HG03460 (cell line): ENCODE measurements around the gene NOP58.
A peak's percentile ranks its signal among the peaks of the same experiment; 100 is the strongest.
"Not testable (repeated sequence)": the region's sequence is repeated elsewhere in the genome, so short reads cannot be mapped to it uniquely, and the experiment has no call there.

Source experiments
- ATAC-seq: cut with Tn5 transposase; IDR thresholded peaks from one replicate; pipeline ENCODE4 v1.9.1; 2021; ENCODE audit not compliant: unreplicated experiment

Gene NOP58

GRCh38 chr2:202299712-202300111, 34.1 kb downstream of the NOP58 start:
- peak; percentile 83 for ATAC-seq

DNA sequence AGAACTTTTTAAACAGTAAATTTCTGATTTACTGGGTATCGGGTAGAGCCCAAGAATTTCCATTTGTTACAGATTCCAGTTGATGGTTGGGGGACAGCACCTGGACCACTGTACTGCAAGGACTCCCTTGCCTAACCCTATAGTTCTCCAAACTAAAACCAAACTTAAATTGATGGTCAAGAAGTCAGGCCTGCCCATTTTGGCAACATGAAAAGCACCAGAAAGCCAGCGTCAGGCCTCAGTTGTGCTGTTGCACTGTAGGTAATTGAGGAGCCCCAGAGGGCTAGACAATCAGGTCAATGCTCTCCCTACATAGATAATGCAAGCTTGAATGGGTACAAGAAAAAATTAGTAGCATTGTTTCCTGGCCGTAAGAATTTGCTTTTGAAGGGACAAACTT, 40.5 kb downstream of the NOP58 start:
- no peak for ATAC-seq

DNA sequence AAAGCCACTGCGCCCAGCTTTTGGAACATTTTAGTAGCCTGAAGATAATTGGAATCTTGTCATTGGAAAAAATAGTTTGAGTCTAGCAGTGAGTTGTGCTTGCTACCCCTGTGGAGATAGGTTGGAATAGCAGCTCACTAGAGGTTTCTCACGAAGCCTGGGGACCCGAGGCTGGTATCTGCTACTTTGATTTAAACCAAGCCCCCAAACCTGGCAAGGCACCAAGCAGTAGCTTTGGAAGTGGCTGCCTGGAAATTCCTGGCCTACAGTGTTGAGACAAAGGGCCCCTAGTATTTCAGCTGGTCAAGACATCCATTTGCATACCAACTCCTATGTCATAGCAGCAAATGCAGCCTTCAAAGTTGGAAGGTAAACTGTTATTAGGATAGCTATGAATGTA, 42.1 kb downstream of the NOP58 start:
- ATAC-seq: no peak

GRCh38 chr2:202311823-202312388, 46.3 kb downstream of the NOP58 start:
- ATAC-seq: no peak

DNA sequence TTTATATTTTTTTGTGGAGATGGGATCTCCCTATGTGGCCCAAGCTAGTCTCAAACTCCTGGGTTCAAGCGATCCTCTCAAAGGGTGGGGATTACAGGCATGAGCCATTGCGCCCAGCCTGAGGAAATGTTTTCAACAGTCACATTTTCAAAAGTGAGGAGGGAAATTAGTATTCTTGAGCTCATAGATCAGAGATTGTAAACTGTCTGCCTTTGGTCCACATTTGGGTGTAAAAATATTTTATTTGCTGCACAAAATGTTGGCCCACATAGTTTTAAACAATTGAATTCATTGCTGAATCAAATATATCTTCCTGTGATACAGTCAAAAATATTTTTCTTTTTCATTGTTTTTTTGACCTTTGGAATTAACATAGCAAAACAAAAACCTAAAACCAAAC, 48.6 kb downstream of the NOP58 start:
- no peak for ATAC-seq

DNA sequence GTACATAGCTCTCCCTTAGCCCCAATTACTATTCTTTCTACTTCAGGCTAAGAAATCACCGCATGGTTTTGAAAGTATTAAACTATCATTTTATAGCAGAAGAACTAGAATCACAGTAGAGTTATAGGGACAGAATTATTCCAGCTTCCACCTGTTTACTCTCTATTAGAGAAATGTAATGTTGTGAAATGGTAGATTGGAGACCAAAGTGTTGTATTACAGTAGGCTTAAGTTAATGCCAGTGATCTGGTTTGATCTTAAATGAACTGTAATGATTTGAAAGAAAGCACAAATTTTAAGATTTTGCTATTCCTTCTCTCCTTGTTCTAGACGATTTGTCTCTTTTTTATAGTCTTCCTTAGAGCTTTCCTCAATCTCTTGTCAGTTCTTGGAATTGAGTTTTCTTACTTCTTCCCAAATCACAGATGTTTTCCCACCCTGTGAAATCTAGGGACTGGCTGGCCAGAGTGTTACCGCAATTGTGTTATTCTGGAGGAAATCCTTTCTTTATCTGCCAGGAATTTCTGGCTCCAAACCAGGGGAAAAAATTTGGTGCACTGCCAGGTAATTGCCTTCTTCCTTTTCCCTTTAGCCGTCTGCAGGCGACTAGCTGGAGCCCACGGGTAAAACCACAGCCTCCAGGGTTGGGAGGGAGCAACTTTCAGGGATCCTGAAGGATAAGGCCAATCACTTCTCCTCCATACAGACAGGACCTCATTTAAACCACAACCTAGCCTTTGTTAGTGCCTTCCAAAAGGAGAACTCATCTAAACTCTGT, 51.7 kb downstream of the NOP58 start:
- ATAC-seq: no peak

GRCh38 chr2:202320362-202320761, 54.8 kb downstream of the NOP58 start:
- ATAC-seq: not testable (repeated sequence)

- no peak for ATAC-seq
Observed at GRCh38 chr2:202322435-202322834, 56.9 kb downstream of the NOP58 start.

DNA sequence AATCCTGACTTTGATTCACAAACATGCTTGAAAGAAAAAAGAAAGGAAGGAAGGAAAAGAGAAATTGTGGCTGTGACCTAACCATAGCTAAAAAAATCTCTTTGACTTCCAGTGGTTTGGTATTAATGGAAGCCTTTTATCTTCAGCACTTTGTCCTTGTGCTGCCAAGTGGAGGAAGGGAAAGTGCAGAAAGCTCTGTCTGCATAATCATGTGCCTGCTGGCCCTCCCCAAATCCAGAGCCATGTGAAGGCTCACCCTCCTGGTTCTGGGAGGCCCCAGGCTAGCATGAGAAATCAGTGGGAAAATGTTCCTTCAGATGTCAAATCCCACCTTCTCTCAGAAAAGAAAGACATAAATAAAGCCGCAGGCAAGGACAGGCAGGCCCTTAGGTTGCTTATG, 62.3 kb downstream of the NOP58 start:
- ATAC-seq: no peak

- ATAC-seq: no peak
Observed at GRCh38 chr2:202335791-202336467, 70.4 kb downstream of the NOP58 start.

DNA sequence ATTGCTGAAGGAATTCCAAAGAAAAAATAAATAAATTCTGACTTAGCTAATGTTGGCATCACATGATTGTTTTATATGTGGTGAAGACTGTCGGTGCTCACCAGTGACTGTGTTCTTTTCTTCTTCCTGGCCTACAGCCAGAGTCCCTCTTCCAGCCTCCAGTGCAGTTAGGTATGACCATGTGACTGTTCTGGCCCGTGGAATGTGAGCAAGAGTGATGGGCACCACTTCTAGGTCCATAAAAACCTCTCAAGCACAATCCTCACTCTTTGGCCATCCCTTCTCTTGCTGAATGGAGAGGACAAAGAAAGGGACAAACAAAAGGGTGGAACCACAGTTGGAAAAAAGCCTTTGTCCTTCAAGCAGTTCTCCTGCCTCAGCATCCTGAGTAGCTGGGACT, 71.6 kb downstream of the NOP58 start:
- ATAC-seq: no peak

GRCh38 chr2:202337706-202338346, 72.3 kb downstream of the NOP58 start:
- no peak for ATAC-seq

- ATAC-seq: no peak
Observed at GRCh38 chr2:202339071-202339870, 73.7 kb downstream of the NOP58 start.

GRCh38 chr2:202344178-202344577, 78.6 kb downstream of the NOP58 start:
- no peak for ATAC-seq

- ATAC-seq: no peak
Observed at GRCh38 chr2:202346180-202346579, 80.6 kb downstream of the NOP58 start.
